ENCODE measurements around the gene CCDC146. TPM values are rescaled to one million over a fixed set of nuclear protein-coding genes. Genes with fewer than 3 reads are reported as not detected.

Gene CCDC146
- total and polyA plus RNA-seq, 10 of the 15 experiments (the other 5 are each of a cell fraction or from before 2014, with no cell fraction given): 0.28 to 5.3 (median 1.3) TPM

DNA sequence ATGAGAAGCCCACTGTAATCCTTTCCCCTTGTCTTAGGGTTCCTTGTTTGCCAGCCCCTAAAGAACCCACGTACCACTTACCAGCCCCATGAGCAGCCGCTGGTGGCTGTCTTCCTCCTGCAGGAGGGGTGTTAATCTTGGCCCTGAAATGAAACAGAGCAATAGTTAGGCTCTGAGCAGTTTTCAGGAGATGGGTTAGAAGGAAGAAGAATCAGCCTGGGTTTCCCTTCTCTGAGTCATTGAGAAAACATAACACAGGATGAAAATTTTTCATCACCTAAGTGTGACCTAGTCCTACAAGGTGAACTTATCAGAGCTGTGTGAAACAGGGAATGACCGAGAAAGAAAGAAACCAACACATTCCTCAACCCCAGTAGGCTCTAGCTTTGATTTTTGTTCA, 203.7 kb downstream of the CCDC146 start:
- ATAC-seq: no peak
- RAD21 ChIA-PET (ENCODE audit: unreplicated experiment): no interaction called here

More for the DNA sequence above, 203.7 kb downstream of the CCDC146 start:
- ChIA-PET CTCF (interaction anchor here (0.8 to 1.7 kb wide), 2 partner anchors 15 to 79 kb away, joined by 4 to 6 read pairs; no protein-coding TSS in a partner anchor), POLR2A (no interaction called here), SMC1A (ENCODE audit: uncharacterized antibody, unreplicated experiment) (interaction anchor here (1.0 to 3.5 kb wide), 2 partner anchors 10 to 79 kb away, joined by 3 to 24 read pairs; no protein-coding TSS in a partner anchor)
- peaks cover 36% of the 10 kb centered on the region for H3K4me1 ChIP-seq (ENCODE audit: control insufficient read depth, insufficient read depth, low read length)
- intact Hi-C loops (cut with micrococcal nuclease; ENCODE audit: unreplicated experiment) (no loop called here), in situ Hi-C loops (cut with MboI) (no loop called here)
- DNase-seq (ENCODE audit: low read depth, low spot score) (no peak), FAIRE-seq (no peak)
- no peak overlapping the region for H3K4me3 ChIP-seq
- H3K79me2 ChIP-seq (ENCODE audit: control insufficient read depth, insufficient read depth, low read length): no peaks in the 10 kb centered on the region
- no peaks in the 10 kb centered on the region for H3K27me3 ChIP-seq (replicated peaks in 1 of 2; ENCODE audit: control insufficient read depth in 2 of 2, insufficient read depth in 2 of 2, low read length in 1 of 2)
- H4K20me1 ChIP-seq (ENCODE audit: control insufficient read depth, insufficient read depth): no peaks in the 10 kb centered on the region
- TF ChIP-seq ZBTB11 (CRISPR knock-in tag; IDR thresholded peaks at IDR 0.05): no peak
- TF ChIP-seq RUNX3 (IDR thresholded peaks at IDR 0.05; ENCODE audit: low read length): no peak
- TF ChIP-seq TAF1 (IDR thresholded peaks at IDR 0.05; ENCODE audit: borderline replicate concordance, low read depth, low read length): no peak
- no peak for TF ChIP-seq POU2F2 (IDR thresholded peaks at IDR 0.05; ENCODE audit: borderline replicate concordance, low read depth, low read length)
- TF ChIP-seq, protein P1, sequence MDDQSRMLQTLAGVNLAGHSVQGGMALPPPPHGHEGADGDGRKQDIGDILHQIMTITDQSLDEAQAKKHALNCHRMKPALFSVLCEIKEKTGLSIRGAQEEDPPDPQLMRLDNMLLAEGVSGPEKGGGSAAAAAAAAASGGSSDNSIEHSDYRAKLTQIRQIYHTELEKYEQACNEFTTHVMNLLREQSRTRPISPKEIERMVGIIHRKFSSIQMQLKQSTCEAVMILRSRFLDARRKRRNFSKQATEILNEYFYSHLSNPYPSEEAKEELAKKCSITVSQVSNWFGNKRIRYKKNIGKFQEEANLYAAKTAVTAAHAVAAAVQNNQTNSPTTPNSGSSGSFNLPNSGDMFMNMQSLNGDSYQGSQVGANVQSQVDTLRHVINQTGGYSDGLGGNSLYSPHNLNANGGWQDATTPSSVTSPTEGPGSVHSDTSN (IDR thresholded peaks at IDR 0.05; ENCODE audit: insufficient replicate concordance, low read depth, low read length): no peak
- TF ChIP-seq WRNIP1 (IDR thresholded peaks at IDR 0.05; ENCODE audit: borderline replicate concordance, low read depth, low read length): no peak
- H3K9me3 ChIP-seq (replicated peaks; ENCODE audit: control insufficient read depth, insufficient read depth, low read length): no peaks in the 10 kb centered on the region
- H3K4me2 ChIP-seq (ENCODE audit: control insufficient read depth, insufficient read depth): no peak overlapping the region
- H3K27ac ChIP-seq (ENCODE audit: control insufficient read depth, insufficient read depth): no peak overlapping the region
- H3K9ac ChIP-seq (ENCODE audit: control insufficient read depth, insufficient read depth, low read length): no peak overlapping the region
- no TSS peak for BruUV-seq (replicated peaks)
- no peak overlapping the region for H2AFZ ChIP-seq (ENCODE audit: control insufficient read depth, low read depth, low read length)
- 20% methylated on average over 3 of the region's 3 CpGs for WGBS (ENCODE audit: insufficient coverage, insufficient replicate concordance, low lambda C conversion rate, missing lambda C conversion rate)
- H3K36me3 ChIP-seq (ENCODE audit: control insufficient read depth in 2 of 2, insufficient read depth in 2 of 2, low read length in 1 of 2): peaks cover 0 to 3% of the 10 kb centered on the region in 2 experiments; a peak in 1 of 4 replicates

All from GM12878 (cell line).